GM19468 (cell line): ENCODE data around the gene GOLGA8S.
"Not testable (repeated sequence)": the region's sequence is repeated elsewhere in the genome, so short reads cannot be mapped to it uniquely, and the experiment has no call there.

ENCODE experiments used
- ATAC-seq: cut with Tn5 transposase; IDR thresholded peaks from one replicate; pipeline ENCODE4 v1.9.1; 2021; ENCODE audit warnings: mild to moderate bottlenecking, moderate library complexity, moderate number of reproducible peaks; ENCODE audit not compliant: unreplicated experiment; ENCODE audit errors: extremely low read depth

Gene GOLGA8S

DNA sequence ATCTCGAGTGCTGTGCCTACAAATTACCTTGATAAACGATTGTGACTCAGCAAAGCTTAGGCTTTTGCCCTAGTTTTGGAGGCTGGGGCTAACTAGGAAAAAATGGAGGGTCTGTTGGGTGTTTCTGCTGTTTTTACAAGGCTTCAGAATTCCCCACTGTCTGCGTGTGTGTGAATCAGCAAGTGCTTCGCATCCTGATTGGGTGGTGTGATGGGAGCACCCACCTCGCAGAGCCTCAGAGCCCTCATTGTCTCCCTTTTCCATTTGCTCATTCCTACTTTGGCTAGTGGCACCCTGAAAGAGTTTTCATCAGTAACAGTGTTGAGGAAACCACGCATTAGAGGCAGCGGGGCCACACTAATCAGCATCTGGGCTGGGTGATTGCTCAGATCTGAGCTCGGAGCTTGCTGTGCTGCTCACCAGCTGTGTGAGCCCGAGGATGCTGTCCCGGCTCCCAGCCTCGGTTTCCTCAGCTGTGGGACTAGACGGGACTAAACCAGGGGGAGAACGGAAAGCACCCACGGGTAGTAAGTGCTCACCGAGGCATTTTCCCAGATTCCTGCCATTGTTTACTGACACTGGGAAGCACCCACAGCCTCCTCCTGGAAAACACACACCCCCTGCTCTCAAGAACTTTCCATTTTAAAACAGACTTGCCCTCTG lies 40.6 kb downstream of the GOLGA8S start:
- no peak for ATAC-seq

- no peak for ATAC-seq
Observed at GRCh38 chr15:23395832-23396231, 41.3 kb downstream of the GOLGA8S start.

DNA sequence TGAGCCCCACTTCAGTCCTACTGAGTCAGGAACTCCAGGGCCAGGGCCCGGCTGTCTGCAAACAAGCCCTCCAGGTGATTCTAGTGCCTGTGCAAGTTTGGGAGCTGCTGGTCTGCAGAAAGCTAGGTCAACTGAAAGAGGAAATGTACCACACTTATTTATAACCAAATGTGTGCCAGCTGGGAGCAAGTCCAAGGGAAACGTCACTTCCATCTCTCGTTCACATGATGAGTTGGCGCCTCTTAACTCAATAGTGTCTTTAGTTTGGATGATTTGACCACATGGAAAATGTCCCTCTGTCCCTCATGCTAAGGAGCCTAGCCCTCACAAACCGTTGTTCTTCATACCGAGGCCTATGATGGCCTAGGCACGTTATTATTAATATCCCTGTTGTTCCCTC lies 43.2 kb downstream of the GOLGA8S start:
- ATAC-seq, result no peak

- not testable (repeated sequence) for ATAC-seq
Observed at GRCh38 chr15:23398357-23398756, 43.8 kb downstream of the GOLGA8S start.

DNA sequence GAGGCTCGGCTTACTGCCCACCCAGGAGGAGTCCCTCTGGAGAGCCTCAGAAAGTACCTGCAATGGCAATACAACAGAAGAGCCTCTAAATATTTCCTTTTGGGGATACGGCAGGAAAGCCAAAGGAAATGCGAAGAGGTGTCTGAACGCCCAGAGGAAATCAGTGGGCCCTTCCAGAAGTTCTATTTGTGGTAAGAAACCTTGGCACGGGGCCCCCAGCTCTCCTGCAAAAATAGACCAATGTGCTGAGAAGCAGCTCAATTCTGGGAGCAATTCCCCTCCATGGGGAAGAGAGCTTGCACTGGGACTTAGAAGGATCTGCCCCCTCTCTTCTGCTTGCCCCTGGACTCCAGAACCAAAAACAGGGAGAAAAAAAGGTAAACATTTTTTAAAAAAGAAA lies 44.7 kb downstream of the GOLGA8S start:
- not testable (repeated sequence) for ATAC-seq

DNA sequence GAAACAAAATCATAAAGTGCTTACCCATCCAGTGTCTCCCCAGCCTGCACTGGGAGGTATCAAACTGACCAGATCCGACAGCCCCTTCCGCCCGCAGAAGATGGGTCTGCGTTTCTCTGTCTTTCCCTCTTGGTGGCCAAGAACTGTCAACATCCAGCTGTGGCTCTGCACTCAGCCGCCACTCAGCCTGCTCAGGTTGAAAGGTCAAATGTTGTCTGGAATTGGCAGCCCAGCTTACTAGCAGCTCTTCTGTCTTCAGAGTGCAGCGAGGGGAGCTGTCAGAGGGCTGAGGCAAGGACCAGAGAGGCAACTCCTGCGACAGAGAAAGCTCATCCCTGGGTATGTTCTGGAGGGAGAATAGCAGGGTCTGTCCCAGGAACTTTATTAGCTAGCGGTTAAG lies 47.1 kb downstream of the GOLGA8S start:
- ATAC-seq, result no peak

- ATAC-seq, result no peak
Observed at GRCh38 chr15:23402140-23402539, 47.6 kb downstream of the GOLGA8S start.

DNA sequence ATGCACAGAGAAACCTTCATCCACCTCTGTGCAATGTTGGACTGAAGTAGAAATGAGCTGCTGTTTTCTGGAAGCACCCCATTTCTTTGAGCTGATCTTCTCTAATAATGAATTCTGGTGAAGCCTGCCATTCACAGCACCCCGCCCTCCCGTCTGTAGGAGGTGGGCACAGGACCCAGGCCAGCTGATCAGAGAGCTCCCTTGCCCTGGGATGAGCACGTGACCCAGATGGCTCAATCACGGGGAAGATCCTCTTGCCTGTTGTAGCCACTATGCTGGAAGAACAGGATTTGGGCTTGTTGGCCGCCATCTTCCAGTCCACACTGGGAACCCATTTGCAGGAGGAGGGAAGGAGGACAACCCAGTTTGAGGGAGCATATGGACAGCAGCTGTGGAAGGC lies 48.0 kb downstream of the GOLGA8S start:
- ATAC-seq, result no peak

- ATAC-seq, result no peak
Observed at GRCh38 chr15:23403550-23403949, 49.0 kb downstream of the GOLGA8S start.

DNA sequence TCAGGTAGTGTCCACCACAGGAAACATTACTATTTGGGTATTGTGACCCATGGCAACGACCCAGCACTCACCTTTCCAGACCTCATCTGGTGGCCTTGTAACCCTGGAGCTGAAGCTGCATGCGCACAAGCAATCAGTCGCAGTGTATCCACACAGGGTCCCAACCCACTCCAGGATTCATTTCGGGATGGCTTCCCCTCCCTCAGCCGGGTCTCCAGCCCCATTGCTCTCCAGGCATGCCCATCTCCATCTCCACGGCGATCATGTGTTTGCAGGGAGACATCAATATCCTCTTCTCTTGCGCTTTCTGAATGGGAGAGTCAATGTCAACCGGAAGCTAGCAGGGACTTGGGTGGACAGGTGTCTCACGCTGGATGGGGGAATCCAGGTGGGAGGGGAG lies 57.3 kb downstream of the GOLGA8S start:
- no peak for ATAC-seq

DNA sequence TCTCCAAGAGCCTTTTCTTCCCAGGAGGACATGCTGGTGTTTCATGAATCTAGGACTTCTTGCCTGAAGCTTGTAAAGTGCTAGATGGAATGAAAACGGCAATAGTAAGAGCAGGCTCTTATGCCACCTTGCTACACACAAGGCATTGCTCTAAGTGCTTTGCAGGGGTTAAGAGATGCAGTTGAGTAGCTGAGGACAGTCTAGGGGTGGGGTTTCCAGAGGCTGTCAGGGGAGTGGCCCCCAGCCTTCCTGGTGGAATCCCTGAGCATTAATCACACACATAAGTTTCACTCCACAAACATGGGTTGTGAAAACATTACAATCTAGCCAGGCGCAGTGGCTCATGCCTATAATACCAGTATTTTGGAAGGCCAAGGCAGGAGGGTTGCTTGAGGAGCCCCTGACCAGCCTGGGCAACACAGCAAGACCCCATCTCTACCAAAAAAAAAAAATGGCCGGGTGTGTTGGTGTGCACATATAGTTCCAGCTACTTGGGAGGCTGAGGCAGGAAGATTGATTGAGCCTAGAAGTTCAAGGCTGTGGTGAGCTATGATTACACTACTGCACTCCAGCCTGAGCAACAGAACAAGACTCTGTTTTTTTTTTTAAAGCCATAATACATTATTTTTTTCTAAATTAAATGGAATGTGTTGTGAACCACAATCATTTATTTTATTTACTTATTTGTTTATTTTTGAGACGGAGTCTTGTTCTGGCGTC lies 58.5 kb downstream of the GOLGA8S start:
- ATAC-seq, result not testable (repeated sequence)
